SKM-1 (cell line): Measurements from ENCODE around the gene EFS.

Experiments
- DNase-seq: peaks from one replicate; lab custom pipeline; 2025; ENCODE audit not compliant: unreplicated experiment; lab: John Stamatoyannopoulos, UW

EFS gene

GRCh38 chr14:23379366-23380196 is 14.6 kb upstream of the EFS start:
- no peak for DNase-seq

- DNase-seq, result no peak
These were observed 13.7 kb upstream of the EFS start for GRCh38 chr14:23378612-23379220.

- DNase-seq, result no peak
These were observed 12.9 kb upstream of the EFS start for GRCh38 chr14:23377573-23378563.

GRCh38 chr14:23377198-23377550 is 12.2 kb upstream of the EFS start:
- no peak for DNase-seq

GRCh38 chr14:23376482-23377197 is 11.7 kb upstream of the EFS start, which contains the start of gene CMTM5:
TSS of gene CMTM5 (plus strand) at chr14:23377046. CDS start at chr14:23377252, 206 bp downstream.
- DNase-seq, result no peak

GRCh38 chr14:23375527-23376251 is 10.7 kb upstream of the EFS start:
- no peak for DNase-seq

GRCh38 chr14:23373041-23373440 is 8.1 kb upstream of the EFS start:
- no peak for DNase-seq

- DNase-seq, result no peak
These were observed 7.5 kb upstream of the EFS start, which contains the start of gene IL25 for GRCh38 chr14:23372509-23372908. TSS of gene IL25 (plus strand) at chr14:23372809.

- DNase-seq, result no peak
These were observed 6.9 kb upstream of the EFS start for GRCh38 chr14:23371865-23372264.

GRCh38 chr14:23370221-23370620 is 5.2 kb upstream of the EFS start:
- DNase-seq, result no peak

GRCh38 chr14:23366426-23366921 is 1.5 kb upstream of the EFS start:
- DNase-seq, result no peak

- DNase-seq, result no peak
These were observed 907 bp upstream of the EFS start for GRCh38 chr14:23365732-23366425.

- no peak for DNase-seq
These were observed 572 bp downstream of the EFS start for GRCh38 chr14:23364164-23365035.

- DNase-seq, result no peak
These were observed 2.8 kb downstream of the EFS start for GRCh38 chr14:23362200-23362599.

- no peak for DNase-seq
These were observed 3.2 kb downstream of the EFS start for GRCh38 chr14:23361763-23362162.

- no peak for DNase-seq
These were observed 3.7 kb downstream of the EFS start for GRCh38 chr14:23361320-23361719.

GRCh38 chr14:23360496-23360895 is 4.5 kb downstream of the EFS start:
- no peak for DNase-seq

- no peak for DNase-seq
These were observed 5.1 kb downstream of the EFS start for GRCh38 chr14:23359722-23360447.
